ENCODE results near the gene NPHP1. TPM values are rescaled to one million over a fixed set of nuclear protein-coding genes. Genes with fewer than 3 reads are reported as not detected.

The NPHP1 gene

Small RNAs within 50 kb of the gene (small RNA-seq; reads per million reads assigned to genes)
- gene MIR4436B1 = not detected

Data from skeletal muscle satellite cell (primary cell).